Measurements from ENCODE around the gene CDK14.

The CDK14 gene

DNA sequence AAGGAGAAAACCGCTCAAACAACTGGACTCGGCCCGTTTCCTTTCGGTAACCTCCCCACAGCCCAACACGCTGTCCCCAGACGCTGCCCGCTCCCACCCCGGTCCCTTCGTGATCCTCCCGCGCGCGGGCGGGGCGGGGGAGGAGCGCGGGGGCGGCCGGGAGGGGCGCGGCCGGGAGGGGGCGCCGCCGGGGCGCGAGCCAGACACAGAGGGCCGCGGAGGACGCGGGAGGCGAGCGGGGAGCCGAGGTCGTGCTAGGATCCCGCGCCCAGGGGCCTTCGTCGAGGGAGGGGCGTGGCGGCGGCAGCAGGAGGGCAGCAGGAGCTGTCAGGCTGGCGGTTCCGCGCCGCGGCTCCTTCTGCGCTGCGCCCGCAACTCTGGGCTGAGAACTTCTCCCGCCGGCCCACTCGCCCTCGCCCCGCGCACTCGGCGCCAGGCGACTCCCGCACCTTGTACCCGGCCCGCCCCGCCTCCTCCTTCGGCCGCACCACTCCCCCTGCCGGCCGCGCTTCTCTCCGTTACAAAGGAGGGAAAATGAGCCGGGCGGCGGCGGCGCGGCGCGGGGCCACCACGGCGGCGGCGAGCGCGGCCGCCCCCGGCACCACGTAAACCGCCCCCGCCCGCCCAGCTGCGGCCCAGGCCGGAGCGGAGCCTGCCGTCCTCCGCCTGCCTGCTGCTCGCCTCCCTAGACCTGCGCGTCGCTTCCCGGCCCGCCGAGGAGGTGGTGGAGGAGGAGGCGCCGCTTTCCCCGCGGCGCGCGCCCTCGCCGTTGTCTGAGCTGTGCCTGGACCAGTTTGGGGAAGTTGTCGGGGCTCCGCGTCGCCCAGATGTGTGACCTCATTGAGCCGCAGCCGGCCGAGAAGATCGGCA lies at the start of gene CDK14:
Gene CDK14, plus strand, starts transcription at position 521 of the 870 bp plus-strand sequence. Its CDS starts 307 bp downstream, at position 828.
- no peaks in the 10 kb centered on the region for H3K36me3 Mint-ChIP-seq (ENCODE audit: low read depth)
- H3K4me3 Mint-ChIP-seq, result peak within 1 kb of the TSS; percentile 81
- peaks cover 37% of the 10 kb centered on the region for H3K4me1 Mint-ChIP-seq
- peaks cover 52% of the 10 kb centered on the region for H3K27me3 Mint-ChIP-seq
- H3K9me3 Mint-ChIP-seq, result no peaks in the 10 kb centered on the region
- DNase-seq (peak; percentile 64), ATAC-seq (peak; percentile 67)
- peak within 1 kb of the TSS; percentile 79 for H3K27ac Mint-ChIP-seq

DNA sequence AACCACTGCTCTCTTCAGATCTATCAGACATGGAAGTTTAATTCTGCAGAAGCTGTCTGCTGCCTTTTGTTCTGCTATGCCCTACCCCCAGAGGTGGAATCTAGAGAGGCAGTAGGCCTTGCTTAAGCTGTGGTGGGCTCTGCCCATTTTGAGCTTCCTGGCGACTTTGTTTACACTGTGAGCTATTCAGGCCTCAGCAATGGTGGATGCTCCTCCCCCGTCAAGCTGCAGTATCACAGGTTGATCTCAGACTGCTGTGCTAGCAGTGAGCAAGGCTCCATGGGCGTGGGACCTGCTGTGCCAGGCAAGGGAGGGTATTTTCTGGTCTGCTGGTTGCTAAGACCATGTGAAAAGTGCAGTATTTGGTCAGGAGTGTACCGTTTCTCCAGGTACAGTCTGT lies 45.1 kb upstream of the CDK14 start:
- Mint-ChIP-seq H3K27me3 (peaks cover 7% of the 10 kb centered on the region), H3K9me3 (peaks cover 4% of the 10 kb centered on the region), H3K36me3 (ENCODE audit: low read depth) (no peaks in the 10 kb centered on the region), H3K27ac (no peak overlapping the region), H3K4me3 (no peak overlapping the region), H3K4me1 (no peaks in the 10 kb centered on the region)
- DNase-seq (no peak), ATAC-seq (no peak)

- no peak for DNase-seq
These were observed 43.6 kb upstream of the CDK14 start for GRCh38 chr7:90552521-90552920.

GRCh38 chr7:90560730-90561129 lies 35.4 kb upstream of the CDK14 start:
- Mint-ChIP-seq H3K27me3 (peaks cover 3% of the 10 kb centered on the region), H3K4me1 (no peaks in the 10 kb centered on the region), H3K4me3 (no peak overlapping the region), H3K27ac (no peak overlapping the region), H3K9me3 (no peaks in the 10 kb centered on the region), H3K36me3 (ENCODE audit: low read depth) (no peaks in the 10 kb centered on the region)
- no peak for ATAC-seq
- DNase-seq, result no peak

More at GRCh38 chr7:90552521-90552920, 43.6 kb upstream of the CDK14 start:
- Mint-ChIP-seq H3K9me3 (peaks cover 4% of the 10 kb centered on the region), H3K27me3 (peaks cover 9% of the 10 kb centered on the region), H3K4me3 (no peak overlapping the region), H3K36me3 (ENCODE audit: low read depth) (no peaks in the 10 kb centered on the region), H3K27ac (no peak overlapping the region), H3K4me1 (no peaks in the 10 kb centered on the region)
- ATAC-seq, result no peak

DNA sequence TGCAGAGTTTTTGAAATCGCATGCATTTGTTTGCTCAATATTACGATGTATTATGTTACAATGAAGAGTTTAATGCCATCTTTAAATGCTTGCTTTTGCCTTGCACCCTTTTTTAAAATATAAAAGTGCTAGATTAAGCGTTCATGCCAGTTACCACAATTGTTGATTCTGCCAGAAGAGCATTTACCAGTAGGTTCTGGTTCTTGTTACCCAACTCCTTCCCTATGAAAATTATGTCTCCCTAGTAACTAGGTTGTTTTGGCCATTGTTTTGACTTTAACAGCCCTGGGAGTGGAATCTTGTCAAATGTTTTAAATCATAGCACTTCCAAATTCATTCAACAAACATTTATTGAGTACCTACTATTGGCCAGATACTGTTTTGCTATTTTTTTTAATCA lies 32.8 kb upstream of the CDK14 start:
- H3K27me3 Mint-ChIP-seq, result no peaks in the 10 kb centered on the region
- no peaks in the 10 kb centered on the region for H3K36me3 Mint-ChIP-seq (ENCODE audit: low read depth)
- H3K9me3 Mint-ChIP-seq, result no peaks in the 10 kb centered on the region
- ATAC-seq, result no peak
- H3K27ac Mint-ChIP-seq, result no peak overlapping the region
- no peak for DNase-seq
- H3K4me1 Mint-ChIP-seq, result no peaks in the 10 kb centered on the region
- no peak overlapping the region for H3K4me3 Mint-ChIP-seq

DNA sequence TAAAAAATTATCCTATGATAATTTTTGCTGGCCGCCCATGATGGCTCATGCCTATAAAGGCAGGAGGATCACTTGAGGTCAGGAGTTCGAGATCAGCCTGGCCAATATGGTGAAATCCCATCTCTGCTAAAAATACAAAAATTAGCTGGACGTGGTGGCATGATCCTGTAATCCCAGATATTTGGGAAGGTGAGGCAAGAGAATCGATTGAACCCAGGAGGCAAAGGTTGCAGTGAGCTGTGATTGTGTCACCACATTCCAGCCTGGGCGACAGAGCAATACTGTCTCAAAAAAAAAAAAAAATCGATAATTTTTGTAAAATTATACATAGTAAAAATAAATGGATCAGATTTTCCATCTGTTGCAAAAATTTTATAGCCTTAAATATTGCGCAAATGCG lies 31.7 kb upstream of the CDK14 start:
- DNase-seq (no peak), ATAC-seq (no peak)
- peaks cover under 1% of the 10 kb centered on the region for H3K4me1 Mint-ChIP-seq
- H3K4me3 Mint-ChIP-seq, result no peak overlapping the region
- no peaks in the 10 kb centered on the region for H3K27me3 Mint-ChIP-seq
- no peak overlapping the region for H3K27ac Mint-ChIP-seq
- H3K9me3 Mint-ChIP-seq, result no peaks in the 10 kb centered on the region
- H3K36me3 Mint-ChIP-seq (ENCODE audit: low read depth), result no peaks in the 10 kb centered on the region

DNA sequence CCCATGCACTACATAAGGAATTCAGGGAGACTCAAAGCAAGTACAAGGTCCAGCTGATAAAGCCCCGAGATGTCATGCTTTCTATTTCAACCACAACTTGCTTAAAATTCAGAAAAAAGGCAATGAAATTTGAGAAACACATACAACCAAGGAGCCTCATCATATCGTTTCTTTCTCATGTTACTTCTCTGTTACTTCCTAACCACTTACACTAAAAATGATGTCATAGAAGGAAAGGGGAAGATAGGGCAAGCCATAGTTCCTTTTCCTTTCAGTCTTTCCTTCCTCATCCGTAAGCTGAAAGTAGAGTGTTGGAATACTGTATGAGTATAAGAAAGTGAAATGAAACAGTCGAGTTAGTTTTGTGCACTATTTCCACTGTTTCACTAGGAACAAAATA lies 27.9 kb upstream of the CDK14 start:
- ATAC-seq (no peak), DNase-seq (no peak)
- Mint-ChIP-seq H3K36me3 (ENCODE audit: low read depth) (no peaks in the 10 kb centered on the region), H3K27ac (no peak overlapping the region), H3K4me1 (peaks cover 4% of the 10 kb centered on the region), H3K4me3 (no peak overlapping the region), H3K9me3 (no peaks in the 10 kb centered on the region), H3K27me3 (peaks cover 2% of the 10 kb centered on the region)

DNA sequence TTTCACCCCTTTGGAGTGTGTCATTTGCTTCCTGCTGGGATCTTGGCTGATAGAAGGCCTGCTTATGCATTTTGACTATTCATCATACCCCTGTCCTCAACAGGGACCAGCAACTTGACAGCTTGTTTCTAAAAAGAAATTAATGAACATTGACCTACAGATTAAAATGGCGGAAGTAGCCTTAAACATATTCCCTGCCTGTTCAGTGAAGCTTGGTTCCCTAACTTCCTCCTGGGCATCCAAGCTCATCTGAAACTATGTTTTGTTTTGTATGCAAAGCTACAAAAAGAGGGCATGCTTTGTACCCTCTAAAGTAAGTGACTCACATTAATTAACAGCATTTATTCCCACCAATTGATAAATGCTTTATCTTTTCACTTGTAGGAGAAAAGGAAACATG lies 26.8 kb upstream of the CDK14 start:
- Mint-ChIP-seq H3K9me3 (no peaks in the 10 kb centered on the region), H3K27ac (no peak overlapping the region), H3K36me3 (ENCODE audit: low read depth) (no peaks in the 10 kb centered on the region), H3K27me3 (peaks cover 2% of the 10 kb centered on the region), H3K4me3 (no peak overlapping the region), H3K4me1 (peaks cover 4% of the 10 kb centered on the region)
- DNase-seq (no peak), ATAC-seq (no peak)

DNA sequence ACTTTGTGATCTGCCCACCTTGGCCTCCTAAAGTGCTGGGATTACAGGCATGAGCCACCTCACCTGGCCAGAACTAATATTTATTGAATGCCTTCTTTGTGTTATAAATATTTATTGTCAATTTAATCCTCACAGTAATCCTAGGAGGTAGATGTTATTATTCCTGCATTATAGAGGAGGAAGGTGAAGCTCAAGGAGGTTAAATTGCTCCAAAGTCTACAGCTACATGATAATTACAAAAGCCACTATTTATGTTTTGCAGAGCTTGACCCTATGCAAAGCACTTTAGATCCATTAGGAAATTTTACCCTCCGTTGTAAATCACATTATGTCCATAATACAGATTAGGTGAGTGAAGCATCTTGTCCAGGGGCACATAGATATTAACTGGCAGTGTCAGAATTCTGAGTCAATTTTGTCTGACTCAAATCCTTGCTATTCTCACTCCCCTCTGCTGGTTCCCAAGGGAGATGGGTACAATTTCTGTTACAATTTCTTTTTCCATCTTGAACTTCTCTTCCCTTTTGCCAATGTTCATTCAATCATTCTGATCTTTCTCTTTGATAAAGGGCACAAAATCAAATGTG lies 25.7 kb upstream of the CDK14 start:
- H3K4me3 Mint-ChIP-seq, result no peak overlapping the region
- DNase-seq (no peak), ATAC-seq (no peak)
- peaks cover 2% of the 10 kb centered on the region for H3K27me3 Mint-ChIP-seq
- peaks cover 4% of the 10 kb centered on the region for H3K4me1 Mint-ChIP-seq
- H3K27ac Mint-ChIP-seq, result no peak overlapping the region
- no peaks in the 10 kb centered on the region for H3K36me3 Mint-ChIP-seq (ENCODE audit: low read depth)
- H3K9me3 Mint-ChIP-seq, result no peaks in the 10 kb centered on the region

DNA sequence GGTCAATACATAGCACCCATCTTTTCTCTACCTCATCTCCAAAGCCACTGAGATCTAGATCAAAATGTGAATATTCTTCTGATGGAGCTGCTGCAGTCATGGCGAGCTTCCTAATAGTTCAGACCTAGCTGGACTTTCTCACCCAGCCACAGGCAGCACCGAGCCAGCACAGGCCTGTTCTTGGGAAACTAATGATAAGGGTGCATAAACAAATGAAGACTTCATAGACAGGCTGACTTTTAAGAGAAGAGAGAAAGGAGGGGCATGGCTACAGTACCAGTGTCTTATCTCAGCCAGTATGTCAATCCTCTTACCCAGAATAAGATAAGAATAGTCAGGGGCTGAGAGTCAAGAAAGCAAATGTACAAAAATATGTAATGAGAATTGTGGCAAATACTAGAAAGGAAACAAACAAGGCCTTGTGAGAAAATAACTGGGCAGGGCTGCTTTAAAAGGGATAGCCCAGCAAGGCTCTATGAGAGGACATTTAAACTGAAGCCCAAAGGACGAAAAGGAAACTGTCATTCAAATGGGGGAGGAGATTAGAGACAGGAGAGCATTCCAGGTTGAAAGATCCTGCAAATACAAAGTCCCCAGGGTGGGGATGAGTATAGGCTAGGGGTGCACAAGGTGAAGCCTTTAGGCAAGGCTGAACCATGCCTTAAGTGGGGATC lies 21.8 kb upstream of the CDK14 start:
- H3K27me3 Mint-ChIP-seq, result peaks cover 2% of the 10 kb centered on the region
- DNase-seq, result no peak
- H3K9me3 Mint-ChIP-seq, result no peaks in the 10 kb centered on the region
- no peak for ATAC-seq
- no peak overlapping the region for H3K27ac Mint-ChIP-seq
- H3K36me3 Mint-ChIP-seq (ENCODE audit: low read depth), result no peaks in the 10 kb centered on the region
- peaks cover 4% of the 10 kb centered on the region for H3K4me1 Mint-ChIP-seq
- H3K4me3 Mint-ChIP-seq, result no peak overlapping the region

DNA sequence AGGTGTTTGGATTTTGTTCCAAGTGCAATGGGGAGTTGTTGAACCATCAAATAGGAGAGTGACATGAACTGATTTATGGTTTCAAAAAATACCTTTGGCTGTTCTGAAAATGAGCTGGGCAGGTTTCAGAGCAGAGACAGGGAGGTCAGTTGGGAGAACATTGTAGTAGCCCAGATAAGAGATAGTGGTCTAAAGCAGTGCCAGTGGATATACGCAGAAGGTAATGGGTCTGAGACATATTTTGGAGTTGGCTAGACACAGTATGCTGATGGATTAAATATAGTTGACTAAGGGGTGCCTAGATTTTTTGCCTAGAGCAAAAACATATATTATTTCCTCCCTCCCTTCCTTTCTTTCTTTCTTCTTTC lies 21.3 kb upstream of the CDK14 start:
- Mint-ChIP-seq H3K4me3 (no peak overlapping the region), H3K27me3 (peaks cover 2% of the 10 kb centered on the region), H3K27ac (no peak overlapping the region), H3K4me1 (no peaks in the 10 kb centered on the region), H3K36me3 (ENCODE audit: low read depth) (no peaks in the 10 kb centered on the region), H3K9me3 (no peaks in the 10 kb centered on the region)
- ATAC-seq, result no peak
- no peak for DNase-seq

DNA sequence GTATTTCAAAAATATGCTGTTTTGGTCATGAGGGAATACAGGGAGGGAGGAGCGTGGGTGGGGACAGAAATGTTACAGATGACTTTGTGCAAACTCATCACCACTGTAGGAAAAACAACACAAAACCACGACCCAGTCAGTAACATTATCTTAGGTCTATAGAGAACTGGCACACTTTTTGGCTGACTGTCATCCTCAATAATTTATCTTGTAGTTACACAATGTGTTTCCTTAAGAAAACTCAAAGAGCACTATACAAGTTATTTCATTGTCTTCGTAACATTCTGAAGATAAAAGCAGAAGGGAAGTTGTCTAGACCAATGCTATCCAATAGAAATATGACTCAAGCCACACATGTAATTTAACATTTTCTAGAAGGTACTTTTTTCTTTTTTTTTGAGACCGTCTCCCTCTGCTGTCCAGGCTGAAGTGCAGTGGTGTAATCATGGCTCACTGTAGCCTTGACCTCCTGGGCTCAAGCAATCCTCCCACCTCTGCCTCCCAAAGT lies 16.9 kb upstream of the CDK14 start:
- Mint-ChIP-seq H3K27me3 (no peaks in the 10 kb centered on the region), H3K27ac (no peak overlapping the region), H3K4me3 (no peak overlapping the region), H3K9me3 (peaks cover 3% of the 10 kb centered on the region), H3K4me1 (peaks cover 2% of the 10 kb centered on the region), H3K36me3 (ENCODE audit: low read depth) (no peaks in the 10 kb centered on the region)
- ATAC-seq (no peak), DNase-seq (no peak)

- H3K27me3 Mint-ChIP-seq, result no peaks in the 10 kb centered on the region
- no peaks in the 10 kb centered on the region for H3K36me3 Mint-ChIP-seq (ENCODE audit: low read depth)
- H3K4me3 Mint-ChIP-seq, result no peak overlapping the region
- DNase-seq (no peak), ATAC-seq (no peak)
- H3K27ac Mint-ChIP-seq, result no peak overlapping the region
- peaks cover 3% of the 10 kb centered on the region for H3K9me3 Mint-ChIP-seq
- peaks cover 5% of the 10 kb centered on the region for H3K4me1 Mint-ChIP-seq
These were observed 16.1 kb upstream of the CDK14 start for GRCh38 chr7:90580051-90580450.

GRCh38 chr7:90582164-90582563 lies 14.0 kb upstream of the CDK14 start:
- Mint-ChIP-seq H3K4me3 (no peak overlapping the region), H3K27me3 (peaks cover 4% of the 10 kb centered on the region), H3K27ac (no peak overlapping the region), H3K36me3 (ENCODE audit: low read depth) (no peaks in the 10 kb centered on the region), H3K4me1 (peaks cover 5% of the 10 kb centered on the region), H3K9me3 (peaks cover 3% of the 10 kb centered on the region)
- ATAC-seq (no peak), DNase-seq (no peak)

- no peak for ATAC-seq
- no peak for DNase-seq
- peaks cover 3% of the 10 kb centered on the region for H3K9me3 Mint-ChIP-seq
- H3K4me1 Mint-ChIP-seq, result peaks cover 5% of the 10 kb centered on the region
- H3K4me3 Mint-ChIP-seq, result no peak overlapping the region
- H3K27ac Mint-ChIP-seq, result no peak overlapping the region
- no peaks in the 10 kb centered on the region for H3K36me3 Mint-ChIP-seq (ENCODE audit: low read depth)
- peaks cover 6% of the 10 kb centered on the region for H3K27me3 Mint-ChIP-seq
These were observed 11.7 kb upstream of the CDK14 start for GRCh38 chr7:90584378-90584777.
